Peyer's patch (tissue), 4 donors: ENCODE results near the gene RAB7A. TPM values are rescaled to one million over a fixed set of nuclear protein-coding genes. Genes with fewer than 3 reads are reported as not detected.

ENCODE experiments used
- DNase-seq, 3 donors: peaks; one replicate each; pipeline ENCODE4 v3.0.0-alpha.2; 2017 to 2019
- H3K27ac ChIP-seq, 4 donors: fragments of 200-600 bp; sonication (generic); one replicate each; pipeline ENCODE4 v1.5.1; 2016 to 2019
- H3K27me3 ChIP-seq, 2 donors: fragments of 200-600 bp; sonication (generic); one replicate each; pipeline ENCODE4 v1.5.1; 2019
- H3K36me3 ChIP-seq, 3 donors: fragments of 200-600 bp; sonication (generic); one replicate each; pipeline ENCODE4 v1.5.1; 2016 to 2019
- H3K4me1 ChIP-seq, 4 donors: fragments of 200-600 bp; sonication (generic); one replicate each; pipeline ENCODE4 v1.5.1; 2016 to 2019
- H3K4me3 ChIP-seq, 4 donors: fragments of 200-600 bp; sonication (generic); 1 replicate in 3 of 4; 2 replicates in 1 of 4; pipeline ENCODE4 v1.5.1; 2016 to 2019; ENCODE audit warnings: mild to moderate bottlenecking in 1 of 4
- H3K9me3 ChIP-seq, 4 donors: fragments of 200-600 bp; sonication (generic); one replicate each; pipeline ENCODE4 v1.5.1; 2016 to 2019; ENCODE audit warnings: mild to moderate bottlenecking in 1 of 4
- CTCF ChIP-seq, 6 experiments: fragments of 450-650 bp in 4 of 6; fragments of 200-600 bp in 2 of 6; sonication (generic) in 1 of 6; IDR thresholded peaks; one replicate each; pipeline ENCODE4 v1.5.1; 2017 to 2019; ENCODE audit warnings: antibody characterized with exemption in 6 of 6, mild to moderate bottlenecking in 3 of 6, moderate library complexity in 1 of 6
- POLR2A ChIP-seq, 2 donors: fragments of 450-650 bp; IDR thresholded peaks; one replicate each; pipeline ENCODE4 v1.5.1; 2017; ENCODE audit warnings: antibody characterized with exemption in 2 of 2, mild to moderate bottlenecking in 2 of 2, moderate library complexity in 2 of 2
- total RNA-seq, 4 donors: library from RNA; depleted of rRNA; stranded (reverse); fragments of >200 nt; gene quantifications; one replicate each; pipeline ENCODE4 v1.1.0, GENCODE V29; 2016

Gene RAB7A
- total RNA-seq, 4 donors from 2014 or later: 96.6 to 116 (median 99.4) TPM

DNA sequence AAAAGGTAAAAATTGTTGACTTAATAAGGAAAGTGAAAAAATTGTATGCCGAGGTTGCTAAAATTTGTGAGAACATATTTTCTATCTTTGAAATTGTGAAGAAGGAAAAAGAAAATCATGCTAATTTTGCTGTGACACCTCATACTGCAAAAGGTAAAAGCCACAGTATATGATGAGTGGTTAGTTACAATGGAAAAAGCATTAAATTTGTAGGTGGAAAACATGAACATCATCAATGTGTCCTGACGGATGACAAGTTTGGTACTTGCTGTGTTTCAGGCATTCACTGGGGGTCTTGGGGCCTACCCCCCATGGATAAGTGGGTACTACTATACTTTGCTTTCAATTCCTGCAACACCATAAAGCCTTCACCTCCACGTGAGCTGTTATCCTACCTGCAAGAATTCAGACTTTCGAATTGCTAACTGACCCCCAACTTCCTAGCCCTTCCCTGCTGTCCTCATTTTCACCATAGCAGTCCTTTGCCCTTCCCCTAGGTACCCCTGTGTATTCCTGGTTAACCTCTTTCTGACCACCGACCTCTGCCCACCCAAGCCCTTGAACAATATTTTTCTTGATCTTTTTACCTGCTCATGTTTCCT, 62.4 kb downstream of the RAB7A start:
- no peaks in the 10 kb centered on the region for H3K9me3 ChIP-seq
- H3K36me3 ChIP-seq: no peaks in the 10 kb centered on the region
- TF ChIP-seq CTCF (IDR thresholded peaks at IDR 0.05): no peak
- TF ChIP-seq POLR2A (IDR thresholded peaks at IDR 0.05): no peak
- H3K4me1 ChIP-seq: peaks cover 0 to 51% (median 3%) of the 10 kb centered on the region in 4 donors
- H3K4me3 ChIP-seq: no peak overlapping the region
- H3K27me3 ChIP-seq: no peaks in the 10 kb centered on the region
- no peak for DNase-seq
- H3K27ac ChIP-seq: peak overlapping the region; percentile 18 to 69 (median 55)

DNA sequence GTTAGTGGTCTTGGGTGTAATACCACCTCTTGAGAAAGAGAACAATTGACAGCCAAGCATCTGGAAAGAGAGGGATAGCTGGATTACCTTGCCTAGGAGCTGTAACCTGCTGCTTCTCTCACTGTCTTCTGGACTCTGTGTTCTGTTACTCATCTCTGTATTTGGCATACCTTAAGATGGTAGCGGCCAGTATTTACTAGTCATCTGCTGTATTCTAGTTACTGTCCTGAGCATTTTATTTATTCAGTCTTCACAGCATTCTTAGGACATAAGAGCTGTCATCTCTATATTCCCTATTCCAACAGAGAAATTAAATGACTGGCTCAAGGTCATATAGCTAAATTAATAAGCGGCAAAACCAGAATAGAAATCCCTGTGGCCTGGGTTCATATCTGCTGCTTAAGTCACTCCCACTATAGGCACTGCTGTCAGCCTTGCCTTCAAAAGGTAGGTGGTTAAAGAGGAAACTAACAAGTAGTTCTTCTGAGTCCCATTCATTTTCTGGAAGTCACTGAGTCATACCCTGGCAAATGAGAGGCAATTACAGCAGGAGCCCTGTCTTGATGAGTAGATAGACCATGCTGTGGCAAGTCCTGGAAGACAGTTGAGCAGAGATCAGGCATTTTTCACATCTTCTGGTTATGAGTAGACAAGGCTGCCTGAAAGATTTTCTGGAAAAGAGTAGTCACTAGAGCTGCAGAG, 68.2 kb downstream of the RAB7A start:
- Histone ChIP-seq H3K4me3 (no peak overlapping the region), H3K9me3 (no peaks in the 10 kb centered on the region), H3K4me1 (peaks cover 0 to 22% (median 3%) of the 10 kb centered on the region in 4 donors), H3K36me3 (peaks cover 0 to 35% (median 0%) of the 10 kb centered on the region in 3 donors), H3K27ac (peak overlapping the region in 2 of 4 donors; percentile 36 to 38), H3K27me3 (no peaks in the 10 kb centered on the region)
- DNase-seq: no peak
- TF ChIP-seq POLR2A (IDR thresholded peaks at IDR 0.05) (no peak), CTCF (IDR thresholded peaks at IDR 0.05) (no peak)

DNA sequence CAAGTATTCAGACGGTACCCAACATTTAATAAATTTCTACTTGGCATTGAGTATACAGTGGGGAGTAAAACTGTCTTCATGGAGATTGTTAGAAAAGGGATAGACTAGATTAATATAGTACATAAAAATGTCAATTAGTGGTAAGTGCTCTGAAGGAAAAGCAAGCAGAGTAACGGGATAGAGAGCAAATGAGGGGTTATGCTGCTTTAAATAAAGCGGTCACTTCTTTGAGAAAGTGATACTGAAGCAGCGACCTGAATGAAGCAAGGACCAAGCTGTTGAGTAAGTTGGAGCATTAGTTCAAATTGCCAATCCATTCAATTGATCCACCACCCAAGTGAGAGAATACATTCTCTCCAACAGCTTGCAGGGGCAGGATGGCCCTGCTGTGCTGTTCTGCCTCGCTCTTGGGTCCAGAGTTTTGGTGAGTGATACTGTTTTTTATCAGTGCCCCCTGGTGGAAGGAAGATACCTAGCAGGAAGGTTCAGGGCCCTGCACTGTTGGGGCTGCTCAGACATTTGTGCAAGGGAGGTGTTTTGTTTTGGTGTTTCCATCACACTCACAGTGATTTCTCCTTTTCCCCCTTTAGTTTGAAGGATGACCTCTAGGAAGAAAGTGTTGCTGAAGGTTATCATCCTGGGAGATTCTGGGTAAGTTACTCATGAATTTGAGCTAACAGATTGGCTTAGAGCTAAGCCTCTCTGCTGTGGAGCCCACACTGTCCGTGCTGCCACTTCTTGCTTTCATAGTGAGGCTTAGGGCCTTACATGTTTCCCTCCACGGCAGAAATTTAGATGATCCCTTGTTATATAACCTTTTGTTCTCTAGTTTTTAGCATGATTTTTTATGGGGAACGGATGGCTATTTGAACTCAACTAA, 69.0 kb downstream of the RAB7A start:
- H3K27me3 ChIP-seq: no peaks in the 10 kb centered on the region
- H3K9me3 ChIP-seq: no peaks in the 10 kb centered on the region
- DNase-seq: peak in 2 of 3 donors; percentile 58 to 79
- H3K4me1 ChIP-seq: peaks cover 0 to 16% (median 3%) of the 10 kb centered on the region in 4 donors
- peaks cover 0 to 43% (median 0%) of the 10 kb centered on the region in 3 donors for H3K36me3 ChIP-seq
- no peak overlapping the region for H3K4me3 ChIP-seq
- peak overlapping the region in 2 of 4 donors; percentile 36 to 38 for H3K27ac ChIP-seq
- TF ChIP-seq CTCF (IDR thresholded peaks at IDR 0.05): peak; percentile 68 to 85 (median 81)
- no peak for TF ChIP-seq POLR2A (IDR thresholded peaks at IDR 0.05)

DNA sequence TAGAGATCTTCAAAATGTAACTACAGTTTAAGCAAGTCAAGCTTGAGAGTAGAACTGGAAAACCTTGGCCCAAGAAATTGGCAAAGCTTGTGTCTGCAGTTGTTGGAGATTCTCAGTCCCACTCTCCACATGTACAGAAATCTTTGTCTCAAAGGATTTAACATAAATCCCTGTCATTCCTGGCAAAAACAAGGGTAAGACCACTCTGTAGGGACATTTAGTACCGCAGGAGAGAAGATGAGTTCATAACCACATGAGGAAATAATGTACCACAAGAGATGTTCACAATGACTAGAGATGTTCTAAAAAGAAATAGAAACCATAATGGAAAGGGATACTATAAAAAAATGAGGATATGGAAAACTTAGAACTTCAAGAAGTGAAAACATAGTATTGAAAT, 73.7 kb downstream of the RAB7A start:
- H3K27ac ChIP-seq: peak overlapping the region in 1 of 4 donors; percentile 58
- H3K9me3 ChIP-seq: no peaks in the 10 kb centered on the region
- TF ChIP-seq CTCF (IDR thresholded peaks at IDR 0.05): no peak
- TF ChIP-seq POLR2A (IDR thresholded peaks at IDR 0.05): no peak
- no peaks in the 10 kb centered on the region for H3K27me3 ChIP-seq
- H3K36me3 ChIP-seq: peaks cover 0 to 49% (median 0%) of the 10 kb centered on the region in 3 donors
- no peak overlapping the region for H3K4me3 ChIP-seq
- H3K4me1 ChIP-seq: peaks cover 0 to 28% (median 3%) of the 10 kb centered on the region in 4 donors
- no peak for DNase-seq
